ENCODE measurements around the gene FSTL4.

DNA sequence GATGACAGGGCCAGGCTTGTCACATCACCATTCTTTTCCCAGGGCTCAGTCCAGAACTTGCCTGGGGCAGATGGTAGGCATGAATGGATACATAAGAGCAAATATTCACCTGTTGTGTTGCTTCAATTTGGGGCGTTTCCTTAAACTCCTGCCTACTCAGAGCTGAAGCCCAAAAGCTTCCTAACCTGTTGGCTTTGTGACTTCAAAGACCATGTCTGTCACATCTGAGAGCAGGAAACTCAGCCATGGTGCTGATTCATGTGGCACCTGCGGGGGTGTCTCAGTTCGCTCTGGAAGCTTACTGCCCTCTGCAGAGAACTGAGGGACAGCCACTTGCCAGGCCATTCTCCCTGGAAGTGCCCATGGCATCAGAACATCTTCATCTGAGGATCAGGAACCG lies 313.9 kb downstream of the FSTL4 start:
- no peak for TF ChIP-seq POLR2A (IDR thresholded peaks at IDR 0.05)
- TF ChIP-seq, protein P1, sequence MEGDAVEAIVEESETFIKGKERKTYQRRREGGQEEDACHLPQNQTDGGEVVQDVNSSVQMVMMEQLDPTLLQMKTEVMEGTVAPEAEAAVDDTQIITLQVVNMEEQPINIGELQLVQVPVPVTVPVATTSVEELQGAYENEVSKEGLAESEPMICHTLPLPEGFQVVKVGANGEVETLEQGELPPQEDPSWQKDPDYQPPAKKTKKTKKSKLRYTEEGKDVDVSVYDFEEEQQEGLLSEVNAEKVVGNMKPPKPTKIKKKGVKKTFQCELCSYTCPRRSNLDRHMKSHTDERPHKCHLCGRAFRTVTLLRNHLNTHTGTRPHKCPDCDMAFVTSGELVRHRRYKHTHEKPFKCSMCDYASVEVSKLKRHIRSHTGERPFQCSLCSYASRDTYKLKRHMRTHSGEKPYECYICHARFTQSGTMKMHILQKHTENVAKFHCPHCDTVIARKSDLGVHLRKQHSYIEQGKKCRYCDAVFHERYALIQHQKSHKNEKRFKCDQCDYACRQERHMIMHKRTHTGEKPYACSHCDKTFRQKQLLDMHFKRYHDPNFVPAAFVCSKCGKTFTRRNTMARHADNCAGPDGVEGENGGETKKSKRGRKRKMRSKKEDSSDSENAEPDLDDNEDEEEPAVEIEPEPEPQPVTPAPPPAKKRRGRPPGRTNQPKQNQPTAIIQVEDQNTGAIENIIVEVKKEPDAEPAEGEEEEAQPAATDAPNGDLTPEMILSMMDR (IDR thresholded peaks at IDR 0.05) = no peak

Data from Peyer's patch (tissue), 4 donors.